HG02610 (cell line): Measurements from ENCODE around the gene DPP9.

ENCODE experiments used
- ATAC-seq: cut with Tn5 transposase; IDR thresholded peaks from one replicate; pipeline ENCODE4 v1.9.1; 2021; ENCODE audit warnings: mild to moderate bottlenecking, moderate library complexity; ENCODE audit not compliant: unreplicated experiment

Gene DPP9

DNA sequence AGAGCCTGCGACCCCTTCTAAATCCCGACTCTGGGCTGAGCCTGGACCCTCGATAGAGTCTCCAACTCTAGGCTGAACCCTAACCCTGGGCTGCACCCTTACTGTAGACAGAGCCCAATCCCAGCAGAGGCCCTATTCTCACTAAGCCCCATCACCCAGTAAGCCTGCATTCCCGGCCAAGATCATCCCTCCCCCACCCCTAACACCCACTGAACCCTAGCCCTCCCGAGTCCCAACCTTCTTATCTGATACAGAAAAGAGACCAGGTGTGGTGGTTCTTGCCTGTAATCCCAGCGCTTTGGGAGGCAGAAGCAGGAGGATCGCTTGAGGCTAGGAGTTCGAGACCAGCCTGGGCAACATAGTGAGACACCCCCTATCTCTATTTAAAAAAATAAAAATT, 86.9 kb downstream of the DPP9 start:
- no peak for ATAC-seq

DNA sequence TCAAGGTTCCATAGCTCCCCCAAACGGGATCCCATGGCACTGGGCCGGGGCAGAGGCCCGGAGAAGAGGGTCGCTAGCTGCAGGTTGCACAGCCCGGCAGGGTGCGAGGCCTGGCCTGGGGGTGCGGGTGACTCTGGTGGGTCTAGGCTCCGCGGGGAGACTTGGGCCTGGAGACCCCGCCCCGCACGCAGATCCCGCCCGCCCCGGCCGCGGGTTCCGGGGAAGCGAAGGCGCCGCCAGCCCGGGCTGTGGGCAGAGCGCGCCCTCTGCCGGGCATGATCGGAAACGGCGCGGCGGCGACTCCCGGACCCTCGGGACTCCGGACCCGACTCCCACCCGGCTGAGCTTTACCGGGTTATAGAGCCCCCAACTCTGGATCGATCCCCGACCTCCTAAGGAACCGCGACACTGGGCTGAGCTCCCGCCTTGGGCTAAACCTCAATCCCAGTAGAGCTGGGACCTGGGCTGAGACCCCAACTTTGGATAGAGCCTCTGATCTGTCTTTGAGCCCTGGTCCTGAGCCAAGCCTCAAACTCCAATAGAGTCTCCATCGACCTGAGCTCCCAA, 87.4 kb downstream of the DPP9 start:
- no peak for ATAC-seq

DNA sequence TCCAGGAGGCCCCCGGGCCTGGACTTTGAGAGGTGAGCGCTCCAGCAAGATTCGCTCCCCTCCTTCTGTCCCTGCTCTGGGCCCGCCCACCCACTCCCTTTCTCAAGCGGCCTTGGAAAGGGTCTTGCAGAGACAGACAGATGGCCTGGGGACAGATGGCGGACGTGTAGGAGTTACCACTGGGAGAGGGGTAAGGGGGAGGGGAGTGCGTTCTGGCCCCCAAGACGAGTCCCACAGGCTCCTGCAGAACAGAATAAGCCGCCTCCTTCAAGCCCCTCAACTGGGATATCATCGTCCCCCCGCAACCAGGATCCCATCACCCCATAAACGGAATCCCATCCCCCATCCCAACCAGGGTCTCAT, 87.9 kb downstream of the DPP9 start:
- no peak for ATAC-seq

DNA sequence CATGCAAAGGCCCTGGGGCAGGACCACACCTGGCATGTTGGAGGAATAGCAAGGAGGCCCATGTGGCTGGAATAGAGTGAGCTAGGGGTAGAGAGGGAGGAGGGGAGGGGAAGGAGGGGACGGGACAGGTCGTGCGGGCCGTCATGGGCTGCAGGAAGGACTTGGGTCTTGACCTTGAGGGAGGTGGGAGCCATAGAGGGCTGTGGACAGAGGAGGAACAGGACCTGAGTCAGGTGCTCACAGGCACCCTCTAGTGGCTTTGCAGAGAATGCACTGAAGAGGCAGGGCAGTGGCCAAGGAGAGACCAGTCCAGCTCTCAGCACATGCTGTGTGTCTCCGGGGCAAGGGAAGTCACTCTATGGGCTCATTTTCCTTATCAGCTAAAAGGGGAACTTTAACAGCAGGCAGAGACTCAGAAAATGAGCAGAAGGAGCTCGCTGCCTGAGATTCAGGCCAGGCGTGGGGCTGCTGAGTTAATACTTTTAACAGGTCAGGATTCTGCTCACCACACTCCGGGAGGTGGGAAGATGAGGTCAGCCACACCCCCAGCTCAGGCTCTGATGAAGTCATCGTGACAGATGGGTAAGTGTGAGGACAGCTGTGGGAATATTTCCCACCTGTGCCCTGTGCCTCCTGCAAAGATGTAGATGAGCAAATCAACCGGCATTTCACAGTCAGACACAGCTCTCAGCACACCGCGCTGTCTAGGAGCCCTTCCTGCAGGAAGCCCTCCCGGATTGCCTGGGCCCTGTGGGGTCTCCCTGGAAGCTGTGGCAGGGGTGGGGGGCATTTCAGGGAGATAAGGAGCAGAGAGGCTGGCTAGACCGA, 90.3 kb downstream of the DPP9 start:
- no peak for ATAC-seq
